NCI-H446 (cell line): Measurements from ENCODE around the gene TTC22.

Experiments used
- DNase-seq, 2 experiments: peaks; one replicate each; lab custom pipeline; 2025; lab: John Stamatoyannopoulos, UW

The TTC22 gene

DNA sequence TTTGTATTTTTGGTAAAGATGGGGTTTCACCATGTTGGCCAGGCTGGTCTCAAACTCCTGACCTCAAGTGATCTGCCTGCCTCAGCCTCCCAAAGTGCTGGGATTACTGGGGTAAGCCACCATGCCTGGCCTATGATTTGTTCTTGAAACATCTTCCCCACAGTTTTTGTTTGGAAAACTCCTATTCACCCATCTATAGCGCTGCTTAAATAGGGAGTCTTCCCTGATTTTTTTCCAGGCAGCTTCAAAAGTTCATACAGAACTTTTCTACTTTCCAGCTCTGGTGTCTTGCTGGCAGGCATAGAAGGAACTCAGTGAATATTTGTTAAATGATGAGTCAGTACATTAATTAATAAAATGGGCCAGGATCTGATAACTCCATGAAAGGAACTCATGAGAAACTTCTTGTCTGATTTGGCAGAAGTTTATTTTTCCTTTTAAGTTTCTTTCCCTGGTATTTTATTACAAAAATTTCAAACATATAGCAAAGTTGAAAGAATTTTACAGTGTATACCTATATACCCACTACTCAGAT lies 33.0 kb upstream of the TTC22 start:
- no peak for DNase-seq

GRCh38 chr1:54833121-54833520 lies 32.0 kb upstream of the TTC22 start:
- no peak for DNase-seq

- DNase-seq: no peak
Observed at GRCh38 chr1:54826226-54826816, 25.2 kb upstream of the TTC22 start.

DNA sequence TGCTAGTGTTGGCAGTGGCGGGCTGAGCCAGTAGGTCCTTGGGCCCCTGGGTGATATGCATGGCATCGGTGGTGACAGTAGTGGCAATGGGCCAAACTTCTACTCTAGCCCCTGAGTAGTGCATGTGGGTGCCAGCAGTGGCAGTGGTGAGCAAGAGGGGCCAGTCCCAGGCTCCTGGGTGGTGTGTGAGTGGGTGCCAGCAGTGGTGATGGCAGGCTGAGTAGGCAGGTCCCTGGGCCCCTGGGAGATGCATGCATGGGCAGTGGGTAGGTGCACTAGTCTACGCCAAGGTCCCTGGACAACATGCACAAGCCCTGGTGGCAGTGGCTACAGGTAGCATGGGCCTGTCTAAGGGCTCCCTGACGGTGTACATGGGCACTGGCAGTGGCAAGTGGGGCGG lies 24.6 kb upstream of the TTC22 start:
- no peak for DNase-seq

GRCh38 chr1:54823670-54824069 lies 22.5 kb upstream of the TTC22 start:
- DNase-seq: no peak

GRCh38 chr1:54819733-54820132 lies 18.6 kb upstream of the TTC22 start:
- no peak for DNase-seq

GRCh38 chr1:54819195-54819536 lies 18.0 kb upstream of the TTC22 start:
- DNase-seq: no peak

DNA sequence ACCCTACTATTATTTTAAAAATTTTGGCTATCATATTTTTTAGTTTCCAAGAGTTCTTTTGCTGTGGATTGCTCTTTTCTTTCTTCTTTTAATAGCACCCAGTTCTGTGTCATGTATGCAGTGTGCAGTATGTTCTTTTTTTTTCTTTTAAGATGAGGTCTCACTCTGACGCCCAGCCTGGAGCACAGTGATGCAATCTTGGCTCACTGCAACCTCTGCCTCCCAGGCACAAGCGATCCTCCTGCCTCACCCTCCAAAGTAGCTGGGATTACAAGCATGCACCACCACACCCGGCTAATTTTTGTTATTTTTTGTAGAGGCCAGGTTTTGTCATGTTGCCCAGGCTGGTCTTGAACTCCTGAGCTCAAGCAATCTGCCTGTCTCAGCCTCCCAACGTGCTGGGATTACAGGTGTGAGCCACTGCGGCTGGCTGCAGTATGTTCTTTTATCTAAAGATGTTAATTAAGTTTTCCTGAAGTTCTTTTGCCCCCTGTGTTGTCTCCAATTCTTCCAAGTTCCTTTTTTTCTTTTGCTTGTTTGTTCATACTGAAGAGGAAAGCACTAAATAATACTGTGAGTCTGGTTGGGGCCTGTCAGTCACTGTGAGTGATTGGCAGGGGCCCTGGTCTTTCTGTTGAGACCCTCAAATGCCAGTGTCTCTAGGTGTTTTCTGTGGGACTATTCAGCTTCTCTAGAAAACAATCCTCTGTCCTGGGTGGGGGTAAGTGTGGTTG lies 17.5 kb upstream of the TTC22 start:
- no peak for DNase-seq

DNA sequence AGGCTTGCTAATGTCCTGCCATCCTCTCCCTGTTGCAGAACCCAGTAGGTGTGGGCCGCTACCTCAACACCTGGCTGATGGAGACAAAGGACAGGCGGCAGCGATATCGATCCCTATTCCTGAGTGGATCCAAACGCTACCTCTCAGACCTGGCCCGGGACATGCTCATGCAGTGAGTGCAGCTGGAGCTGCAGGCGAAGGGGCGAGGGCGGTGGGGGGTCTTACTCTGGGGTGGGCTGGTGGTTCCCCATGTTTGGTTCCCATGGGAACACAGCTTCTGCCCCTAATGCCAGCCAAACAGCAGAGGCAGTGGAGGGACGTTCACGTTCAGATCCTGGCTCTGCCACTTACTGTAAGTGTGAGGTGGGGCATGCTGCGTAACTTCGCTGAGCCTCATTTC lies 15.8 kb upstream of the TTC22 start:
- no peak for DNase-seq

GRCh38 chr1:54816130-54816529 lies 15.0 kb upstream of the TTC22 start:
- DNase-seq: no peak

DNA sequence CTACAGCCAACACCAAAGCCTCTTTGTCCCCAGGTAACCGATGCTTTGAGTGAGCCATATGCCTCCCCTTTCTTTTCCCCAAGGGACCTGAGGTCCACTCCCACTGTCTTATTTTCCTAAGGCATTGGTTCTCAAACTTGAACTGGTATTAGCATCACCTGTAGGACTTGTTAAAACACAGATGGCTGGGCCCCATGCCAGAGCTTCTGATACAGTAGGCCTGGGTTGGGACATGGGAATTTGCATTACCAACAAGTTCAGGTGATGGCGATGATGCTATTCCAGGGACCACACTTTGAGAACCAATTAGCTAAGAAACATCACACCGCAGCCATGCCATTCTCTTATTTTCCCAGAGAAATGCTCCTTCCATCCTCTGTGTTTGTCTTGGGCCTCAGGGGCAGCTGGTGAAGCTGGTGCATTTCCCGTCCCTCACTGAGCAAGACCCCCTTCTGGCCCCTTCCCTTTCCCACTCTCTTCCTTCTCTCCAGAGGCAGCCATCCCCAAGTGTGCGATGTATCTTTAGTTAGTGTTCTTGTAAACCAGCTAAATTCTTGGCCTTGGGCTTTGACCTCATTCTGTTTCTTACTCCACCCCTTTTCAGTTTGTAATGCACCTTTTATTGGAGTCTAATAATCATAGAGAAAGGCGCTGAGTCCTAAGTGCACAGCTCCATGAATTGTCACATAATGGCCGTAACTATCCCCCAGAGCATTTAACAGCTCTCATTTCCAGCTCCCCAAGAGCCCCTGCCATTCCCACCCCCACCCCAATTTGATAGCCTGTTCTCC lies 14.2 kb upstream of the TTC22 start:
- DNase-seq: no peak

- no peak for DNase-seq
Observed at GRCh38 chr1:54814571-54814970, 13.4 kb upstream of the TTC22 start.

DNA sequence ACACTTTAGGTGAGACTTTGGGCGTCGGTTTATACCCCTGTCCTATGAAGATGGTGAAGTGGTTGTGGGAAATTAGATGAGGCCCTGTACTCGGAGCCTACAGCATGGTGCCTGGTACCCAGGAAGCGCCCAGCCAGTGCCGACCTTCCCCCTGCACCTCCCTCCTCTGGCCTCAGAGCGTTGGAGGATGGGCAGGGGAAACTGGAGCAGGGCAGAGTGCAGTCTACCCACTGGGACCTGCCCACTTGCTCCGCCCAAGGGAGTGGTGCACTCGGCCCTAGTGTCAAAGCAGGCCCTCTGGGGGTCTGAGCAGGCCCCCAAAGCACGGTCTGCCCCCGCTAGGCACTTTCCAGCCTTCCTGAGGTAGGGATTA lies 13.0 kb upstream of the TTC22 start:
- DNase-seq: no peak

DNA sequence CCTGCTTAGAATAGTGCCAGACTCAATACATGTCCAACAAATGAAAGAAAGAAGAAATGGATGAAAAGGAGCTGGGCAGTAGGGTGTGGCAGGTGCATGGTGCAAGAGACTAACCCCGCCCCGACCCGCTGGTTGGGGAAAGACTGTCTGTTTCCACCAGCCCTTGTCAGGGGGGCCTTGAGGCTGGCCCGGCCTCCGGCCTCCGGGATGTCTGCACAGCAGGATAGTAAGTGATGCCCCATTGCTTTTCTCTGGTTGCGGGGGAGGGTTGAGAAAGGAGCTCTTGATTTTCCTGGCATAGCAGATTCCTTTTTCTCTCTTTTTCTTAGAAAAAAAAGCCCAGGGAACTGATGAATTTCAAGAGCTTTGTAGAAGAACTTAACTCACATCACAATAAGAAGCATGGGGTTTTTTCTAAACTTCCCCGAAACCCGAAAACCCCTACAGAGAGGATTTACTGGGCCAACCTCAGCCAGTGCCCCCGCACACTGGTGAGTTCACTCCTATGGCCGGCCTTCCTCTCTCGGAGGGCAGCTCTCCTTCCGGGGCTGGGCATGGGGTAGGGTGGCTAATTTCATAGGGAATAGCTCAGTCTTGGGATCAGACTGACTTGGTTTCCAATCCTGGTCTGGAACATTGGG lies 12.5 kb upstream of the TTC22 start:
- DNase-seq: no peak

- no peak for DNase-seq
Observed at GRCh38 chr1:54812801-54813484, 11.8 kb upstream of the TTC22 start.

DNA sequence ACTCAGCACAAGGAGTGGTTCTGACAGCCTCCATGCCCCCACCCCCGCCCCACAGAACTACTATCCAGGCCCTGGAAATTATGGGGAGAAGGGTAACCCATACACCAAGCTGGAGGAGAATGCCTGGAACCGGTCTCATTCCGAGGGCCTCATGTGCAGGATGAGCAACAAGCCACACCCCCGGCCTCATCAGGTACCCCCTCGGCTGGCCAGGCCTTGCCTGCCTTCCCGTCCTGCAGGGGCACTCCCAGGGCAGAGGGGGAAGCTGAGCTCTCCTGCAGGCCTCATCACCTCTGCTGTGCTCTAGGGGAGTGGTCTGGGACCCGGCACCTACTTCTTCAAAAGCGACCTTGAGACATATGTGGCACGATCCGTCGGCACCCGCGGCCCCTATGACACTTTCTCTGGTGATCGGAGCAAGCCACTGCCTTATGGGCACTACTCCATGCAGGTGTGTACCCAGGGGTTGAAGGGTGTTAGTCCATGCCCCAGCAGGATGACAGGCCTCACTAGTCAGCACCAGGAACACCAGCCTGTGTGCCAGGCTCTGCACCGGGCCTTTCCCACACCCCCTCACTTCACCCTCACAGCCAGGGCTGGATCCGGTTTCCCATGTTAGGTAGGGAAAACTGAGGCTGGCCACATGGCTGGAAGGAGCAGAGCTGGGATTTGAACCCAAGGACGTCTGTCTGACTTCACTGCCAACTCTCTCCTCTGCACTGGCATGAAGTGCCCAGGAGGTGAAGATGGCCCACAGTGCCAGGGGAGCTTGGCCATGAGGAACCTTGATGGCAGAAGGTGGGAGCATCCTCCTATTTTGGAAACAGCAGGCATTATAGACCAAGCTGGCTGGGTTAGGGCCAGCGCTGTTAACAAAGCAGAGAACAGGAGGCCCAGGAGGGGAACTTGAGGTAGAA lies 10.9 kb upstream of the TTC22 start:
- no peak for DNase-seq

DNA sequence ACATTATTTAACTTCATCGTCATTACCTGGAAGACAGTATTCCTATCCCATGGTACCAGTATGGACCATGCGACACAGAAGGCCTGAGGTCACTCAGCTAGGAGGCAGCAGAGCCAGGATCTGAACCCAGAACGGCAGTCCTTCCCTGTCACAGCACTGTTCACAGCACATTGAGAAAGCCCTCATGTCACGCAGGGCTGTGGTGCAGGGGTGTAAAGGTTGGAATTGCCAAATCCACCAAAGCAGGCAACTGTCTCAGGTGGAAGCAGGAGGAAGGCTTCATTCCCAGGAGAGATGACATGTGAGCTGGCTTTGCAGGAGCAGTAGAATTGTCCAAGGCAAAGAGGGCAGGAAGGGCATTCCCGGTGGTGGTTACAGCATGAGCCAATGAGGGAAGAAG lies 9.9 kb upstream of the TTC22 start:
- no peak for DNase-seq

- DNase-seq: peak; percentile 44 to 75
Observed at GRCh38 chr1:54810153-54810942, 9.2 kb upstream of the TTC22 start.

- no peak for DNase-seq
Observed at GRCh38 chr1:54809496-54810074, 8.5 kb upstream of the TTC22 start.
